HL-60 (cell line): ENCODE results near the gene CCRL2.

Source experiments
- CTCF ChIP-seq: IDR thresholded peaks from one replicate; pipeline ENCODE4 v1.5.1; 2011; ENCODE audit warnings: low read length, control low read depth, inconsistent platforms; ENCODE audit not compliant: insufficient read depth
- POLR2AphosphoS5 ChIP-seq: IDR thresholded peaks from 2 replicates; pipeline ENCODE4 v1.6.1; 2012; ENCODE audit warnings: low read depth
- REST ChIP-seq: IDR thresholded peaks from 2 replicates; pipeline ENCODE4 v1.6.1; 2012; ENCODE audit warnings: low read depth; ENCODE audit not compliant: insufficient replicate concordance

- TF ChIP-seq POLR2AphosphoS5 (no peak), REST (no peak), CTCF (no peak)
Observed at GRCh38 chr3:46398186-46398955, 8.7 kb upstream of the CCRL2 start.
